ENCODE data around the gene TIGD3. TPM values are rescaled to one million over a fixed set of nuclear protein-coding genes. Genes with fewer than 3 reads are reported as not detected.

TIGD3 gene
- total and polyA plus RNA-seq, 9 donors = 0.11 to 0.72 (median 0.33) TPM; not detected in 2

GRCh38 chr11:65401073-65401802 lies 46.7 kb downstream of the TIGD3 start:
- Histone ChIP-seq H3K9me3 (no peaks in the 10 kb centered on the region), H3K36me3 (no peaks in the 10 kb centered on the region), H3K27me3 (no peaks in the 10 kb centered on the region), H3K27ac (no peak overlapping the region), H3K4me1 (ENCODE audit: insufficient read depth) (no peaks in the 10 kb centered on the region), H3K4me3 (no peak overlapping the region)
- TF ChIP-seq POLR2A (IDR thresholded peaks at IDR 0.05) = no peak
- TF ChIP-seq, protein P1, sequence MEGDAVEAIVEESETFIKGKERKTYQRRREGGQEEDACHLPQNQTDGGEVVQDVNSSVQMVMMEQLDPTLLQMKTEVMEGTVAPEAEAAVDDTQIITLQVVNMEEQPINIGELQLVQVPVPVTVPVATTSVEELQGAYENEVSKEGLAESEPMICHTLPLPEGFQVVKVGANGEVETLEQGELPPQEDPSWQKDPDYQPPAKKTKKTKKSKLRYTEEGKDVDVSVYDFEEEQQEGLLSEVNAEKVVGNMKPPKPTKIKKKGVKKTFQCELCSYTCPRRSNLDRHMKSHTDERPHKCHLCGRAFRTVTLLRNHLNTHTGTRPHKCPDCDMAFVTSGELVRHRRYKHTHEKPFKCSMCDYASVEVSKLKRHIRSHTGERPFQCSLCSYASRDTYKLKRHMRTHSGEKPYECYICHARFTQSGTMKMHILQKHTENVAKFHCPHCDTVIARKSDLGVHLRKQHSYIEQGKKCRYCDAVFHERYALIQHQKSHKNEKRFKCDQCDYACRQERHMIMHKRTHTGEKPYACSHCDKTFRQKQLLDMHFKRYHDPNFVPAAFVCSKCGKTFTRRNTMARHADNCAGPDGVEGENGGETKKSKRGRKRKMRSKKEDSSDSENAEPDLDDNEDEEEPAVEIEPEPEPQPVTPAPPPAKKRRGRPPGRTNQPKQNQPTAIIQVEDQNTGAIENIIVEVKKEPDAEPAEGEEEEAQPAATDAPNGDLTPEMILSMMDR (IDR thresholded peaks at IDR 0.05) = no peak
- no peak for TF ChIP-seq EP300 (IDR thresholded peaks at IDR 0.05)
- 74 to 81% (median 80%) methylated on average over 16 of the region's 16 CpGs for WGBS, 3 donors
- no peak for DNase-seq
- intact Hi-C loops (cut with DNase I) = no loop called here

DNA sequence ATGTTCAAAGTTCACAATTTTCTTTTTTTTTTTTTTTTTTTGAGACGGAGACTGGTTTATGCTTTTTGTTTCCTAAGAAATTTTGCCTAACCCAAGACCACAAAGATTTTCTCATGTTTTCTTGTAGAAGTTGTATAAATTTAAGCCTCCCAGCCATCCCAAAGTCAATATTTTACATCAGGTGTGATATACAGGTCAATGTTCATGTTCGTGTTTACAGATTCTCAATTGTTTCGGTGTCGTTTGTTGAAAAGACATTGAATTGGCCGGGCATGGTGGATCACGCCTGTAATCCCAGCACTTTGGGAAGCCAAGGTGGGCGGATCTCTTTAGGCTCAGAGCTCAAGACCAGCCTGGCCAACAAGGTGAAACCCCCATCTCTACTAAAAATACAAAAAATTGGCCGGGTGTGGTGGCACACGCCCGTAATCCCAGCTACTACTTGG lies 47.3 kb downstream of the TIGD3 start:
- H3K27ac ChIP-seq = no peak overlapping the region
- 86 to 90% (median 88%) methylated on average over 10 of the region's 10 CpGs for WGBS, 3 donors
- no peaks in the 10 kb centered on the region for H3K36me3 ChIP-seq
- no peak for DNase-seq
- TF ChIP-seq POLR2A (IDR thresholded peaks at IDR 0.05) (no peak), EP300 (IDR thresholded peaks at IDR 0.05) (no peak)
- TF ChIP-seq, protein P1 (IDR thresholded peaks at IDR 0.05) = no peak
- intact Hi-C loops (cut with DNase I) = no loop called here
- no peak overlapping the region for H3K4me3 ChIP-seq
- no peaks in the 10 kb centered on the region for H3K27me3 ChIP-seq
- H3K4me1 ChIP-seq (ENCODE audit: insufficient read depth) = no peaks in the 10 kb centered on the region
- H3K9me3 ChIP-seq = no peaks in the 10 kb centered on the region

DNA sequence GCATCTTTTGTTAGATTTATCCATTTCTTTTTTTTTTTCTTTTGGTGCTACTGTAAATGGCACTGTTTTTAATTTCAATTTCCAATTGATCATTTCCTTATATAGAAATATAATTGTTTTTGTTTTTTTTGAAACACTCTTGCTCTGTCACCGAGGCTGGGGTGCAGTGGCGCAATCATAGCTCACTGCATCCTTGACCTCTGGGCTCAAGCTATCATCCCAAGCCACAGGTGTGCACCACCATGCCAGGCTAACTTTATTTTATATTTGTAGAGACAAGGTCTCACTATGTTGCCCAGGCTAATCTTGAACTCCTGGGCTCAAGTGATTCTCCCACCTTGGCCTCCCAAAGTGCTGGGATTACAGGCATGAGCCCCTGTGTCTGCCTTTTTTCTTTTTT lies 48.2 kb downstream of the TIGD3 start:
- Histone ChIP-seq H3K27me3 (no peaks in the 10 kb centered on the region), H3K27ac (no peak overlapping the region), H3K36me3 (no peaks in the 10 kb centered on the region), H3K4me1 (ENCODE audit: insufficient read depth) (no peaks in the 10 kb centered on the region), H3K4me3 (no peak overlapping the region), H3K9me3 (no peaks in the 10 kb centered on the region)
- intact Hi-C loops (cut with DNase I) = no loop called here
- 67 to 84% (median 70%) methylated on average over 2 of the region's 2 CpGs for WGBS, 3 donors
- no peak for DNase-seq
- no peak for TF ChIP-seq EP300 (IDR thresholded peaks at IDR 0.05)
- TF ChIP-seq, protein P1 (IDR thresholded peaks at IDR 0.05) = no peak
- no peak for TF ChIP-seq POLR2A (IDR thresholded peaks at IDR 0.05)

DNA sequence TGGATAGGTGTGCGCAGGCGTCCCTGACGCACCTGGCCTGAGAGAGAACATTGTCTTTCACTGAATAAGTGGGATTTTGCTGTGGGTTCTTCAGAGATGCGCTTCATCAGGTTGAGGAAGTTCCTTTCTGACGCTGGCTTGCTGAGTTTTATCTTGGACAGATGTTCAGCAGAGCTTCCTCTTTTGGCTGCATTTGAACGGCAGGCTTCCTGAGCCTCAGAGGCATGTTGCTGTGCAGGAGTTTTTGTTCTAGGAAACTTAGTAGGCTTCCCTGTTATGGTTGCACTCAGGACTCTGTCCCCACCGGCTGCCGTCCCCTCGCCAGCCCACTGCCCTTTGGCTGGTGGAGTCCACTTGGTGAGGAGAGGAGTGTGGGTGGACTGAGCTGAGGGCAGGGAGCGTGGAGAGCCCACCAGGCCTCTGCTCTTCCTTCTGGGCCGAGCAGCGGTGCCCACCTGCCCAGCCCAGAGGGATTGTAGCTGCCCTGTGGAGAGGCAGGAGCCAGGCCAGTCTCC lies 49.1 kb downstream of the TIGD3 start:
- 72 to 79% (median 76%) methylated on average over 12 of the region's 12 CpGs for WGBS, 3 donors

More for the DNA sequence above, 49.1 kb downstream of the TIGD3 start:
- no peaks in the 10 kb centered on the region for H3K4me1 ChIP-seq (ENCODE audit: insufficient read depth)
- intact Hi-C loops (cut with DNase I) = no loop called here
- H3K27ac ChIP-seq = no peak overlapping the region
- no peaks in the 10 kb centered on the region for H3K27me3 ChIP-seq
- H3K4me3 ChIP-seq = no peak overlapping the region
- no peak for DNase-seq
- H3K9me3 ChIP-seq = no peaks in the 10 kb centered on the region
- TF ChIP-seq POLR2A (IDR thresholded peaks at IDR 0.05) = no peak
- TF ChIP-seq, protein P1 (IDR thresholded peaks at IDR 0.05) = no peak
- TF ChIP-seq EP300 (IDR thresholded peaks at IDR 0.05) = no peak
- no peaks in the 10 kb centered on the region for H3K36me3 ChIP-seq
